WTC11 (cell line): ENCODE data around the gene SLC66A2. TPM values are rescaled to one million over a fixed set of nuclear protein-coding genes. Genes with fewer than 3 reads are reported as not detected.

Experiments used
- ATAC-seq: fragments of 200-7000 bp; cut with Tn5 transposase; 2 replicates; pipeline ENCODE4 v1.10.0; 2021; ENCODE audit warnings: mild to moderate bottlenecking, moderate library complexity
- CTCF ChIA-PET: fragments of 300-600 bp; sonication (Branson Sonifier 250); formaldehyde crosslinking; loops from one replicate; lab custom pipeline; 2021; ENCODE audit warnings: antibody characterized with exemption; lab: Charles Lee
- POLR2A ChIA-PET: fragments of 350-600 bp; sonication (Branson Sonifier 250); formaldehyde crosslinking; loops from one replicate; lab custom pipeline; 2021; ENCODE audit warnings: antibody characterized with exemption; lab: Charles Lee
- DNase-seq: peaks from one replicate; pipeline ENCODE4 v3.0.0; 2021; ENCODE audit warnings: low spot score
- H3K27ac Mint-ChIP-seq: 2 replicates; pipeline ENCODE4 v1.8.0; 2021; ENCODE audit warnings: mixed read lengths
- H3K27me3 Mint-ChIP-seq: 2 replicates; pipeline ENCODE4 v1.8.0; 2021; ENCODE audit warnings: low read depth, mild to moderate bottlenecking, moderate library complexity, mixed read lengths
- H3K36me3 Mint-ChIP-seq: 2 replicates; pipeline ENCODE4 v1.8.0; 2021; ENCODE audit warnings: mixed read lengths
- H3K4me1 Mint-ChIP-seq: 2 replicates; pipeline ENCODE4 v1.8.0; 2022; ENCODE audit warnings: mixed read lengths
- H3K4me3 Mint-ChIP-seq: 2 replicates; pipeline ENCODE4 v1.8.0; 2021; ENCODE audit warnings: mild to moderate bottlenecking, moderate library complexity, mixed read lengths
- H3K9me3 Mint-ChIP-seq: 2 replicates; pipeline ENCODE4 v1.8.0; 2021; ENCODE audit warnings: mixed read lengths
- E2F1 ChIP-seq: sonication (generic); formaldehyde crosslinking; IDR thresholded peaks from 2 replicates; pipeline ENCODE4 v1.8.0; 2022; ENCODE audit warnings: mild to moderate bottlenecking, missing genetic modification reagents
- FOXJ3 ChIP-seq: sonication (generic); formaldehyde crosslinking; IDR thresholded peaks from 2 replicates; pipeline ENCODE4 v1.9.0; 2021; ENCODE audit warnings: missing genetic modification reagents, mild to moderate bottlenecking, borderline replicate concordance
- FOXK1 ChIP-seq: sonication (generic); formaldehyde crosslinking; IDR thresholded peaks from 2 replicates; pipeline ENCODE4 v1.8.0; 2022; ENCODE audit warnings: mild to moderate bottlenecking, moderate library complexity, missing genetic modification reagents
- SMAD3 ChIP-seq: sonication (generic); formaldehyde crosslinking; IDR thresholded peaks from 2 replicates; pipeline ENCODE4 v1.8.0; 2022; ENCODE audit warnings: missing genetic modification reagents, mild to moderate bottlenecking, borderline replicate concordance
- STAT6 ChIP-seq: sonication (generic); formaldehyde crosslinking; conservative IDR thresholded peaks from 2 replicates; pipeline ENCODE4 v1.8.1; 2023; ENCODE audit warnings: mild to moderate bottlenecking, low read depth, missing genetic modification reagents, moderate library complexity
- TEAD1 ChIP-seq: sonication (generic); formaldehyde crosslinking; IDR thresholded peaks from 2 replicates; pipeline ENCODE4 v1.8.0; 2022; ENCODE audit warnings: mild to moderate bottlenecking, missing genetic modification reagents
- TP53 ChIP-seq: sonication (generic); formaldehyde crosslinking; IDR thresholded peaks from 2 replicates; pipeline ENCODE4 v1.8.1; 2023; ENCODE audit warnings: mild to moderate bottlenecking, missing genetic modification reagents
- USF1 ChIP-seq: sonication (generic); formaldehyde crosslinking; IDR thresholded peaks from 2 replicates; pipeline ENCODE4 v1.8.0; 2022; ENCODE audit warnings: mild to moderate bottlenecking, missing genetic modification reagents
- USF2 ChIP-seq: sonication (generic); formaldehyde crosslinking; IDR thresholded peaks from 2 replicates; pipeline ENCODE4 v1.8.1; 2023; ENCODE audit warnings: mild to moderate bottlenecking, missing genetic modification reagents, moderate library complexity
- total RNA-seq: library from RNA; stranded (reverse); gene quantifications from 3 replicates; pipeline ENCODE4 v1.2.3, GENCODE V29; 2021
- TF ChIP-seq, protein P1 (sequence below): fragments of 250-450 bp; sonication (Bioruptor Pico); IDR thresholded peaks from 2 replicates; pipeline ENCODE4 v1.9.0; 2021; ENCODE audit warnings: mild to moderate bottlenecking, borderline replicate concordance

Gene SLC66A2
- total RNA-seq, 1 experiment from 2014 or later = 20.9 TPM

DNA sequence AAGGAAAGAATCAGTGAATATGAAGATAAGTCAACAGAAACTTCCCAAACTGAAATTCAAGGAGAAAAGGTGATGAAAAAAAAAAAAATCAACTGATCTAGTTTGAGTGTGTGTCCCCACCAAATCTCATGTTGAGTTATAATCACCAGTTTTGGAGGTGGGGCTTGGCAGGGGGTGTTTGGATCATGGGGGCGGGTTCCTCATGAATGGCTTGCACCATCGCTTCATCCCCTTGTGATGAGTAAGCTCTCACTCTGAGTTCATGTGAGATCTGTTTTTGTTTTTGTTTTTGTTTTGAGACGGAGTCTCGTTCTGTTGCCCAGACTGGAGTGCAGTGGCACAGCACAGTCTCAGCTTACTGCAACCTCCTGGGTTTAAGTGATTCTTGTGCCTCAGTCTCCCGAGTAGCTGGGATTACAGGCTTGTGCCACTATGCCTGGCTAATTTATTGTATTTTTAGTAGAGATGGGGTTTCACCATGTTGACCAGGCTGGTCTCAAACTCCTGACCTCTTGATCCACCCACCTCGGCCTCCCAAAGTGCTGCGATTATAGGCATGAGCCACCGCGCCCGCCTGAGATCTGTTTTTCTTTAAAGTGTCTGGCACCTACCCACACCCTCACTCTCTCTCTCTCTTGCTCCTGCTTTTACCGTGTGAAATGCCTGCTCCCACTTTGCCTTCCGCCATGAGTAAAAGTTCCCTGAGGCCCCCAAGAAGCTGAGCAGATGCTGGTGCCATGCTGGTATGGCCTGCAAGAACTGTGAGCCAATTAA is 4.0 kb upstream of the SLC66A2 start (continued):
- no peak for TF ChIP-seq USF2 (CRISPR knock-in tag)
- TF ChIP-seq, protein P1, sequence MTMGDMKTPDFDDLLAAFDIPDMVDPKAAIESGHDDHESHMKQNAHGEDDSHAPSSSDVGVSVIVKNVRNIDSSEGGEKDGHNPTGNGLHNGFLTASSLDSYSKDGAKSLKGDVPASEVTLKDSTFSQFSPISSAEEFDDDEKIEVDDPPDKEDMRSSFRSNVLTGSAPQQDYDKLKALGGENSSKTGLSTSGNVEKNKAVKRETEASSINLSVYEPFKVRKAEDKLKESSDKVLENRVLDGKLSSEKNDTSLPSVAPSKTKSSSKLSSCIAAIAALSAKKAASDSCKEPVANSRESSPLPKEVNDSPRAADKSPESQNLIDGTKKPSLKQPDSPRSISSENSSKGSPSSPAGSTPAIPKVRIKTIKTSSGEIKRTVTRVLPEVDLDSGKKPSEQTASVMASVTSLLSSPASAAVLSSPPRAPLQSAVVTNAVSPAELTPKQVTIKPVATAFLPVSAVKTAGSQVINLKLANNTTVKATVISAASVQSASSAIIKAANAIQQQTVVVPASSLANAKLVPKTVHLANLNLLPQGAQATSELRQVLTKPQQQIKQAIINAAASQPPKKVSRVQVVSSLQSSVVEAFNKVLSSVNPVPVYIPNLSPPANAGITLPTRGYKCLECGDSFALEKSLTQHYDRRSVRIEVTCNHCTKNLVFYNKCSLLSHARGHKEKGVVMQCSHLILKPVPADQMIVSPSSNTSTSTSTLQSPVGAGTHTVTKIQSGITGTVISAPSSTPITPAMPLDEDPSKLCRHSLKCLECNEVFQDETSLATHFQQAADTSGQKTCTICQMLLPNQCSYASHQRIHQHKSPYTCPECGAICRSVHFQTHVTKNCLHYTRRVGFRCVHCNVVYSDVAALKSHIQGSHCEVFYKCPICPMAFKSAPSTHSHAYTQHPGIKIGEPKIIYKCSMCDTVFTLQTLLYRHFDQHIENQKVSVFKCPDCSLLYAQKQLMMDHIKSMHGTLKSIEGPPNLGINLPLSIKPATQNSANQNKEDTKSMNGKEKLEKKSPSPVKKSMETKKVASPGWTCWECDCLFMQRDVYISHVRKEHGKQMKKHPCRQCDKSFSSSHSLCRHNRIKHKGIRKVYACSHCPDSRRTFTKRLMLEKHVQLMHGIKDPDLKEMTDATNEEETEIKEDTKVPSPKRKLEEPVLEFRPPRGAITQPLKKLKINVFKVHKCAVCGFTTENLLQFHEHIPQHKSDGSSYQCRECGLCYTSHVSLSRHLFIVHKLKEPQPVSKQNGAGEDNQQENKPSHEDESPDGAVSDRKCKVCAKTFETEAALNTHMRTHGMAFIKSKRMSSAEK (CRISPR knock-in tag) = no peak
- TF ChIP-seq STAT6 (CRISPR knock-in tag) = no peak
- TF ChIP-seq TEAD1 (CRISPR knock-in tag) = no peak
- TF ChIP-seq E2F1 (CRISPR knock-in tag) = no peak
- no peak for TF ChIP-seq FOXJ3
- no peak for TF ChIP-seq SMAD3 (CRISPR knock-in tag)

- POLR2A ChIA-PET = no interaction called here
- TF ChIP-seq USF2 (CRISPR knock-in tag) = peak; percentile 68
- TF ChIP-seq FOXK1 (CRISPR knock-in tag) = no peak
- peak; percentile 63; the same call in 1 of the 2 replicates for TF ChIP-seq USF1 (CRISPR knock-in tag)
- TF ChIP-seq TP53 = no peak
- TF ChIP-seq, all 79 proteins: peak for 2
- CTCF ChIA-PET = interaction anchor here (2.2 kb wide), 1 partner anchor 21 kb away, joined by 7 read pairs; no protein-coding TSS in a partner anchor
- no peak for ATAC-seq
- H3K9me3 Mint-ChIP-seq = no peaks in the 10 kb centered on the region
- H3K4me3 Mint-ChIP-seq = no peak overlapping the region
- H3K27me3 Mint-ChIP-seq = peaks cover 85% of the 10 kb centered on the region
- H3K36me3 Mint-ChIP-seq = no peaks in the 10 kb centered on the region
- H3K27ac Mint-ChIP-seq = no peak overlapping the region
- DNase-seq = no peak
- peaks cover 32% of the 10 kb centered on the region for H3K4me1 Mint-ChIP-seq
These were observed 3.3 kb upstream of the SLC66A2 start for GRCh38 chr18:79954791-79955190.
